Uterus (tissue), 4 donors: Measurements from ENCODE around the gene NSG1. TPM values are rescaled to one million over a fixed set of nuclear protein-coding genes. Genes with fewer than 3 reads are reported as not detected.
"Not testable (repeated sequence)": the region's sequence is repeated elsewhere in the genome, so short reads cannot be mapped to it uniquely, and the experiment has no call there.

Source experiments
- DNase-seq, 2 donors: peaks; one replicate each; pipeline ENCODE4 v3.0.0-alpha.2; 2019 to 2020
- H3K27ac ChIP-seq, 2 donors: fragments of 200-600 bp; sonication (generic); 1 replicate in 1 of 2; 2 replicates in 1 of 2; pipeline ENCODE4 v1.5.1; 2016 to 2018
- H3K27me3 ChIP-seq, 2 donors: fragments of 200-600 bp; sonication (generic); one replicate each; pipeline ENCODE4 v1.5.1; 2018 to 2019; ENCODE audit warnings: control low read depth in 1 of 2
- H3K36me3 ChIP-seq, 2 donors: fragments of 200-600 bp; sonication (generic); one replicate each; pipeline ENCODE4 v1.5.1; 2019; ENCODE audit warnings: control low read depth in 1 of 2
- H3K4me1 ChIP-seq, 2 donors: fragments of 200-600 bp; sonication (generic); one replicate each; pipeline ENCODE4 v1.5.1; 2018 to 2019; ENCODE audit warnings: control low read depth in 1 of 2
- H3K4me3 ChIP-seq, 2 donors: fragments of 200-600 bp; sonication (generic); 1 replicate in 1 of 2; 2 replicates in 1 of 2; pipeline ENCODE4 v1.5.1; 2018 to 2019; ENCODE audit warnings: mild to moderate bottlenecking in 1 of 2
- H3K9me3 ChIP-seq, 2 donors: fragments of 200-600 bp; sonication (generic); one replicate each; pipeline ENCODE4 v1.5.1; 2019; ENCODE audit warnings: control low read depth in 1 of 2
- POLR2A ChIP-seq, 2 donors: fragments of 450-650 bp; IDR thresholded peaks; one replicate each; pipeline ENCODE4 v1.6.1; 2016; ENCODE audit warnings: antibody characterized with exemption in 2 of 2, mild to moderate bottlenecking in 1 of 2, moderate library complexity in 1 of 2
- intact Hi-C: fragments of 100-400 bp; cut with DNase I; formaldehyde crosslinking; loops from one replicate; pipeline ENCODE4 v1.15.1; 2023; ENCODE audit warnings: low total_unique reads
- total RNA-seq, 4 donors: library from RNA; depleted of rRNA in 3 of 4; stranded (reverse); fragments of >200 nt in 3 of 4; gene quantifications; one replicate each; pipeline versions ENCODE4 v1.1.0 to v1.2.4, GENCODE V29; 2014 to 2023
- TF ChIP-seq, protein P1 (sequence below), 4 experiments: fragments of 200-600 bp in 2 of 4; fragments of 450-650 bp in 2 of 4; sonication (generic) in 2 of 4; IDR thresholded peaks; one replicate each; pipeline ENCODE4 v1.5.1; 2016 to 2019; ENCODE audit warnings: antibody characterized with exemption in 4 of 4, mild to moderate bottlenecking in 2 of 4, moderate library complexity in 1 of 4
- donor health status: DM: yes; HTN: yes; CAD: no.

Gene NSG1
- total RNA-seq, 4 donors from 2014 or later = 3.6 to 11.2 (median 3.8) TPM; not detected in 1

DNA sequence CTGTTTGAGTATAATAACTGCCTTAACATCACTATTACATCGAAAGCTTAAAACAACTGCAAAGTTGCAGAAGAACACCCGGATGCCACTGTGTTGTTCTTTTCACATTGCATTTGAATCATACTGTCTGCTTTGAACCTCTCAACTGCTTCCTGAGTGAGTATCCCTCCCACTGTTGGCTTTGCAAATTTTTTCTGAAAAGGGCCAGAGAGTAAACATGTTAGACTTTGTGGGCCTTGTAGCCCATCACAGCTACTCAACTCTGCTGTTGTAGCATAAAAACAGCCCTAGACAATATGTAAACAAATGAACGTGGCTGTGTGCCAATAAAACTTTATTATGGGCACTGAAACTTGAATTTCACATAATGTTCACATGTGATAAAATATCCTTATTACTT lies 76.1 kb downstream of the NSG1 start:
- H3K9me3 ChIP-seq = no peaks in the 10 kb centered on the region
- no peaks in the 10 kb centered on the region for H3K4me1 ChIP-seq
- H3K27ac ChIP-seq = no peak overlapping the region
- no peak for DNase-seq
- H3K27me3 ChIP-seq = no peaks in the 10 kb centered on the region
- no peaks in the 10 kb centered on the region for H3K36me3 ChIP-seq
- TF ChIP-seq POLR2A (IDR thresholded peaks at IDR 0.05) = no peak
- TF ChIP-seq, protein P1, sequence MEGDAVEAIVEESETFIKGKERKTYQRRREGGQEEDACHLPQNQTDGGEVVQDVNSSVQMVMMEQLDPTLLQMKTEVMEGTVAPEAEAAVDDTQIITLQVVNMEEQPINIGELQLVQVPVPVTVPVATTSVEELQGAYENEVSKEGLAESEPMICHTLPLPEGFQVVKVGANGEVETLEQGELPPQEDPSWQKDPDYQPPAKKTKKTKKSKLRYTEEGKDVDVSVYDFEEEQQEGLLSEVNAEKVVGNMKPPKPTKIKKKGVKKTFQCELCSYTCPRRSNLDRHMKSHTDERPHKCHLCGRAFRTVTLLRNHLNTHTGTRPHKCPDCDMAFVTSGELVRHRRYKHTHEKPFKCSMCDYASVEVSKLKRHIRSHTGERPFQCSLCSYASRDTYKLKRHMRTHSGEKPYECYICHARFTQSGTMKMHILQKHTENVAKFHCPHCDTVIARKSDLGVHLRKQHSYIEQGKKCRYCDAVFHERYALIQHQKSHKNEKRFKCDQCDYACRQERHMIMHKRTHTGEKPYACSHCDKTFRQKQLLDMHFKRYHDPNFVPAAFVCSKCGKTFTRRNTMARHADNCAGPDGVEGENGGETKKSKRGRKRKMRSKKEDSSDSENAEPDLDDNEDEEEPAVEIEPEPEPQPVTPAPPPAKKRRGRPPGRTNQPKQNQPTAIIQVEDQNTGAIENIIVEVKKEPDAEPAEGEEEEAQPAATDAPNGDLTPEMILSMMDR (IDR thresholded peaks at IDR 0.05) = no peak
- no peak overlapping the region for H3K4me3 ChIP-seq
- intact Hi-C loops = no loop called here

DNA sequence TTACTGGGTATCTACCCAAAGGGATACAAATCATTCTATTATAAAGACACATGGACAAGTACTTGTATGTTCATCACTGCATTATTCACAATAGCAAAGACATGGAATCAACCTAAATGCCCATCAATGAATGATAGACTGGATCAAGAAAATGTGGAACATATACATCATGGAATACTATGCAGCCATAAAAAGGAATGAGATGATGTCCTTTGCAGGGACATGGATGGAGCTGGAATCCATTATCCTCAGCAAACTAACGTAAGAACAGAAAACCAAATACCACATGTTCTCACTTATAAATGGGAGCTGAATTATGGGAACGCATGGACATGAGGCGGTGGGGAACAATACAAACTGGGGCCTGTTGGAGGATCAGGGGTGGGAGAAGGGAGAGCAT lies 78.3 kb downstream of the NSG1 start:
- intact Hi-C loops, H3K36me3 ChIP-seq, H3K27me3 ChIP-seq: not testable (repeated sequence)

More for the DNA sequence above, 78.3 kb downstream of the NSG1 start:
- not testable (repeated sequence) for DNase-seq, H3K27ac ChIP-seq, H3K4me3 ChIP-seq, H3K9me3 ChIP-seq, H3K4me1 ChIP-seq

Other genes starting within 250 kb of the NSG1 start
- not detected for gene OTOP1, start 160.2 kb upstream of the NSG1 start, total RNA-seq
- 10 to 100 TPM in 3 of 4 donors, 1 to 10 TPM in 1; 9.4 to 43.3 (median 33.6) TPM for gene TMEM128, start 138.9 kb upstream of the NSG1 start, total RNA-seq
- 10 to 100 TPM in 3 of 4 donors, 1 to 10 TPM in 1; 7.1 to 32.5 (median 12.6) TPM for gene LYAR, start 96.9 kb upstream of the NSG1 start, total RNA-seq
- gene ZBTB49, start 96.9 kb upstream of the NSG1 start, total RNA-seq = 1 to 10 TPM; 2.8 to 8.5 (median 6.6) TPM
- 10 to 100 TPM in 3 of 4 donors, 1 to 10 TPM in 1; 6.4 to 62.5 (median 28.9) TPM for gene STX18, start 154.9 kb downstream of the NSG1 start, total RNA-seq